ENCODE data around the gene FLNC. TPM values are rescaled to one million over a fixed set of nuclear protein-coding genes. Genes with fewer than 3 reads are reported as not detected.
A peak's percentile ranks its signal among the peaks of the same experiment; 100 is the strongest.

FLNC gene
- total and polyA plus RNA-seq, 9 of the 15 experiments (the other 6 are each of a cell fraction or from before 2014, with no cell fraction given) = 0.90 to 155 (median 28.8) TPM

- TF ChIP-seq CEBPZ (IDR thresholded peaks at IDR 0.05; ENCODE audit: borderline replicate concordance, low read depth, low read length) = no peak
- TF ChIP-seq RREB1 (CRISPR knock-in tag; IDR thresholded peaks at IDR 0.05) = no peak
- TF ChIP-seq FOSL1 (tag; conservative IDR thresholded peaks at IDR 0.05) = no peak
- peak; percentile 55; the same call in 1 of the 2 replicates for TF ChIP-seq ARID4B (CRISPR knock-in tag; IDR thresholded peaks at IDR 0.05)
- no peak for TF ChIP-seq MBD1 (CRISPR knock-in tag; IDR thresholded peaks at IDR 0.05)
- no peak for TF ChIP-seq CGGBP1 (CRISPR knock-in tag; IDR thresholded peaks at IDR 0.05)
- TF ChIP-seq ZSCAN29 (IDR thresholded peaks at IDR 0.05) = no peak
- TF ChIP-seq BDP1 (IDR thresholded peaks at IDR 0.05; ENCODE audit: insufficient read depth, insufficient read length) = no peak
These were observed 11.9 kb downstream of the FLNC start (continued) for GRCh38 chr7:128841921-128842673.
